HepG2 (cell line): Measurements from ENCODE around the gene GSK3A. TPM values are rescaled to one million over a fixed set of nuclear protein-coding genes. Genes with fewer than 3 reads are reported as not detected.

ENCODE experiments used
- JARID2 ChIP-seq: sonication (generic); formaldehyde crosslinking; IDR thresholded peaks from 2 replicates; pipeline ENCODE4 v1.8.1; 2023; ENCODE audit warnings: missing genetic modification reagents, inconsistent platforms; ENCODE audit not compliant: insufficient replicate concordance
- KLF16 ChIP-seq, 2 experiments: sonication (generic) in 1 of 2; formaldehyde crosslinking in 1 of 2; IDR thresholded peaks; 2 replicates each; pipeline versions ENCODE4 v1.6.1 to v1.8.0; 2016 to 2023; ENCODE audit warnings: missing genetic modification reagents in 2 of 2, missing compliant biosample characterization in 1 of 2
- MEIS2 ChIP-seq: sonication (generic); formaldehyde crosslinking; IDR thresholded peaks from 2 replicates; pipeline ENCODE4 v1.9.0; 2021; ENCODE audit warnings: mild to moderate bottlenecking, missing genetic modification reagents
- PITX1 ChIP-seq: sonication (generic); formaldehyde crosslinking; IDR thresholded peaks from 2 replicates; pipeline ENCODE4 v1.5.1; 2020; ENCODE audit warnings: mild to moderate bottlenecking, missing genetic modification reagents
- PPARG ChIP-seq: conservative IDR thresholded peaks from 2 replicates; pipeline ENCODE4 v1.6.1; 2016; ENCODE audit warnings: missing biosample characterization, missing genetic modification reagents
- SALL2 ChIP-seq: sonication (generic); formaldehyde crosslinking; IDR thresholded peaks from 2 replicates; pipeline ENCODE4 v1.8.1; 2023; ENCODE audit warnings: mild to moderate bottlenecking, missing genetic modification reagents, inconsistent platforms
- SNAI1 ChIP-seq: sonication (generic); formaldehyde crosslinking; IDR thresholded peaks from 2 replicates; pipeline ENCODE4 v1.5.0; 2020; ENCODE audit warnings: mild to moderate bottlenecking, missing genetic modification reagents, borderline replicate concordance
- TFDP1 ChIP-seq: IDR thresholded peaks from 2 replicates; pipeline ENCODE4 v1.6.1; 2016; ENCODE audit warnings: missing compliant biosample characterization, missing genetic modification reagents, borderline replicate concordance
- YEATS2 ChIP-seq: sonication (generic); formaldehyde crosslinking; IDR thresholded peaks from 2 replicates; pipeline ENCODE4 v1.4.0; 2020; ENCODE audit warnings: missing genetic modification reagents, borderline replicate concordance
- YEATS4 ChIP-seq: sonication (generic); formaldehyde crosslinking; IDR thresholded peaks from 2 replicates; pipeline ENCODE4 v1.4.0; 2020; ENCODE audit warnings: missing genetic modification reagents, borderline replicate concordance
- ZNF263 ChIP-seq: sonication (generic); formaldehyde crosslinking; IDR thresholded peaks from 2 replicates; pipeline ENCODE4 v1.4.0; 2020; ENCODE audit warnings: missing genetic modification reagents
- ZNF430 ChIP-seq: sonication (generic); formaldehyde crosslinking; IDR thresholded peaks from 2 replicates; pipeline ENCODE4 v1.9.0; 2021; ENCODE audit warnings: mild to moderate bottlenecking, missing genetic modification reagents
- ZNF484 ChIP-seq: sonication (generic); formaldehyde crosslinking; IDR thresholded peaks from 2 replicates; pipeline ENCODE4 v1.5.1; 2020; ENCODE audit warnings: mild to moderate bottlenecking, low read depth, missing genetic modification reagents, borderline replicate concordance
- ZNF589 ChIP-seq: sonication (generic); formaldehyde crosslinking; conservative IDR thresholded peaks from 2 replicates; pipeline ENCODE4 v1.8.0; 2022; ENCODE audit warnings: mild to moderate bottlenecking, moderate library complexity, missing genetic modification reagents
- ZNF607 ChIP-seq: sonication (generic); formaldehyde crosslinking; IDR thresholded peaks from 2 replicates; pipeline ENCODE4 v1.5.1; 2020; ENCODE audit warnings: missing genetic modification reagents, mild to moderate bottlenecking, borderline replicate concordance
- ZNF781 ChIP-seq: sonication (generic); formaldehyde crosslinking; IDR thresholded peaks from 2 replicates; pipeline ENCODE4 v1.5.1; 2020; ENCODE audit warnings: borderline replicate concordance, mild to moderate bottlenecking, missing genetic modification reagents; ENCODE audit errors: not compliant biosample characterization
- ZSCAN31 ChIP-seq: sonication (generic); formaldehyde crosslinking; IDR thresholded peaks from 2 replicates; pipeline ENCODE4 v1.5.0; 2020; ENCODE audit warnings: low read depth, mild to moderate bottlenecking, missing genetic modification reagents
- ZZZ3 ChIP-seq: sonication (generic); formaldehyde crosslinking; IDR thresholded peaks from 2 replicates; pipeline ENCODE4 v1.4.0; 2020; ENCODE audit warnings: missing genetic modification reagents, mild to moderate bottlenecking, borderline replicate concordance
- polyA plus RNA-seq, 8 experiments: library from polyadenylated mRNA; depleted of rRNA in 3 of 8; stranded (reverse) in 7 of 8; unstranded in 1 of 8; fragments of >200 nt; fragmentation: Illumina TruSeq in 4 of 8; extraction: Trizol in 4 of 8; gene quantifications; 2 replicates each; pipeline versions ENCODE4 v1.2.1 to v1.2.3, GENCODE V29; 2011 to 2016; ENCODE audit warnings: low read depth in 4 of 8, missing spikeins in 1 of 8, mixed read lengths in 1 of 8; ENCODE audit not compliant: insufficient read depth in 1 of 8
- total RNA-seq, 5 experiments: library from RNA; depleted of rRNA; stranded (reverse); fragments of >200 nt; fragmentation: Illumina TruSeq; extraction: Trizol; gene quantifications; 2 replicates each; pipeline ENCODE4 v1.2.3, GENCODE V29; 2016; ENCODE audit warnings: low read depth in 1 of 5
- TF ChIP-seq, protein P1 (sequence below): sonication (generic); formaldehyde crosslinking; IDR thresholded peaks from 2 replicates; pipeline ENCODE4 v1.9.0; 2021; ENCODE audit warnings: missing genetic modification reagents, mild to moderate bottlenecking, borderline replicate concordance
- TF ChIP-seq, protein P2 (sequence below): sonication (generic); formaldehyde crosslinking; IDR thresholded peaks from 2 replicates; pipeline ENCODE4 v1.4.0; 2020; ENCODE audit warnings: missing genetic modification reagents

Gene GSK3A
- total and polyA plus RNA-seq, 2 of the 13 experiments (the other 11 are each of a cell fraction or from before 2014, with no cell fraction given), result 16.9 to 52.5 TPM

DNA sequence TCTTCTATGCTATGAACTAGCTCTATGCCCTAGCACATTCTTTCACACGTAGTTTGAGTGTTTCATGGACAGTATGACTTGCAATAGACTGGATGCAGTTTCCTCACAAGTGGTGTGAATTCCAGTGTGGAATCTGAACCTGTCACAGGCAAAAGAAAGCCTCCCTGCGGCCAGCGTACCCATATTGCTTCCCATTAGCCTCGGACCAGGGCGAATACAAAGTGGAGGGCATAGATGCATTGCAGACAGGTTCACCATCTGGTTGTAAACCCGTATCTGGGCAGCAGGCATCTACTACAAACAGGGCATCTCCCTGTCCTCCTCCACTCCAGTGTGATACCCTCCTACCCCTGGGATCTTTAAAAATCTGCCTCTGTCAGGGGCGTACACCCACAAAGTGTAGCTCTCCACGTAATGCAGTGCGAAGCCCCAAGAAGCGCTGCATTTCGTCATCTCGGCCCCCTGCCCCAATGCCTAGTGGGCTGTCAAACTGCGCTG is 25.3 kb upstream of the GSK3A start (continued):
- no peak for TF ChIP-seq ZNF484
- no peak for TF ChIP-seq ZNF430 (CRISPR knock-in tag)
- TF ChIP-seq PITX1, result peak; percentile 61; the same call in 1 of the 2 replicates
- TF ChIP-seq ZNF263, result no peak
- TF ChIP-seq ZNF589 (CRISPR knock-in tag), result no peak
- TF ChIP-seq SALL2 (CRISPR knock-in tag), result no peak
- peak; percentile 13; the same call in 1 of the 2 replicates for TF ChIP-seq YEATS2
- no peak for TF ChIP-seq ZZZ3
- TF ChIP-seq PPARG (CRISPR knock-in tag), result no peak
- no peak for TF ChIP-seq ZNF607
- no peak for TF ChIP-seq SNAI1 (CRISPR knock-in tag)
- TF ChIP-seq, protein P1, sequence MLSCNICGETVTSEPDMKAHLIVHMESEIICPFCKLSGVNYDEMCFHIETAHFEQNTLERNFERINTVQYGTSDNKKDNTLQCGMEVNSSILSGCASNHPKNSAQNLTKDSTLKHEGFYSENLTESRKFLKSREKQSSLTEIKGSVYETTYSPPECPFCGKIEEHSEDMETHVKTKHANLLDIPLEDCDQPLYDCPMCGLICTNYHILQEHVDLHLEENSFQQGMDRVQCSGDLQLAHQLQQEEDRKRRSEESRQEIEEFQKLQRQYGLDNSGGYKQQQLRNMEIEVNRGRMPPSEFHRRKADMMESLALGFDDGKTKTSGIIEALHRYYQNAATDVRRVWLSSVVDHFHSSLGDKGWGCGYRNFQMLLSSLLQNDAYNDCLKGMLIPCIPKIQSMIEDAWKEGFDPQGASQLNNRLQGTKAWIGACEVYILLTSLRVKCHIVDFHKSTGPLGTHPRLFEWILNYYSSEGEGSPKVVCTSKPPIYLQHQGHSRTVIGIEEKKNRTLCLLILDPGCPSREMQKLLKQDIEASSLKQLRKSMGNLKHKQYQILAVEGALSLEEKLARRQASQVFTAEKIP (CRISPR knock-in tag), result no peak
- no peak for TF ChIP-seq KLF16 (CRISPR knock-in tag; IDR thresholded peaks at IDR 0.05)
- TF ChIP-seq TFDP1 (CRISPR knock-in tag), result no peak
- TF ChIP-seq ZSCAN31 (CRISPR knock-in tag), result no peak
- TF ChIP-seq, protein P2, sequence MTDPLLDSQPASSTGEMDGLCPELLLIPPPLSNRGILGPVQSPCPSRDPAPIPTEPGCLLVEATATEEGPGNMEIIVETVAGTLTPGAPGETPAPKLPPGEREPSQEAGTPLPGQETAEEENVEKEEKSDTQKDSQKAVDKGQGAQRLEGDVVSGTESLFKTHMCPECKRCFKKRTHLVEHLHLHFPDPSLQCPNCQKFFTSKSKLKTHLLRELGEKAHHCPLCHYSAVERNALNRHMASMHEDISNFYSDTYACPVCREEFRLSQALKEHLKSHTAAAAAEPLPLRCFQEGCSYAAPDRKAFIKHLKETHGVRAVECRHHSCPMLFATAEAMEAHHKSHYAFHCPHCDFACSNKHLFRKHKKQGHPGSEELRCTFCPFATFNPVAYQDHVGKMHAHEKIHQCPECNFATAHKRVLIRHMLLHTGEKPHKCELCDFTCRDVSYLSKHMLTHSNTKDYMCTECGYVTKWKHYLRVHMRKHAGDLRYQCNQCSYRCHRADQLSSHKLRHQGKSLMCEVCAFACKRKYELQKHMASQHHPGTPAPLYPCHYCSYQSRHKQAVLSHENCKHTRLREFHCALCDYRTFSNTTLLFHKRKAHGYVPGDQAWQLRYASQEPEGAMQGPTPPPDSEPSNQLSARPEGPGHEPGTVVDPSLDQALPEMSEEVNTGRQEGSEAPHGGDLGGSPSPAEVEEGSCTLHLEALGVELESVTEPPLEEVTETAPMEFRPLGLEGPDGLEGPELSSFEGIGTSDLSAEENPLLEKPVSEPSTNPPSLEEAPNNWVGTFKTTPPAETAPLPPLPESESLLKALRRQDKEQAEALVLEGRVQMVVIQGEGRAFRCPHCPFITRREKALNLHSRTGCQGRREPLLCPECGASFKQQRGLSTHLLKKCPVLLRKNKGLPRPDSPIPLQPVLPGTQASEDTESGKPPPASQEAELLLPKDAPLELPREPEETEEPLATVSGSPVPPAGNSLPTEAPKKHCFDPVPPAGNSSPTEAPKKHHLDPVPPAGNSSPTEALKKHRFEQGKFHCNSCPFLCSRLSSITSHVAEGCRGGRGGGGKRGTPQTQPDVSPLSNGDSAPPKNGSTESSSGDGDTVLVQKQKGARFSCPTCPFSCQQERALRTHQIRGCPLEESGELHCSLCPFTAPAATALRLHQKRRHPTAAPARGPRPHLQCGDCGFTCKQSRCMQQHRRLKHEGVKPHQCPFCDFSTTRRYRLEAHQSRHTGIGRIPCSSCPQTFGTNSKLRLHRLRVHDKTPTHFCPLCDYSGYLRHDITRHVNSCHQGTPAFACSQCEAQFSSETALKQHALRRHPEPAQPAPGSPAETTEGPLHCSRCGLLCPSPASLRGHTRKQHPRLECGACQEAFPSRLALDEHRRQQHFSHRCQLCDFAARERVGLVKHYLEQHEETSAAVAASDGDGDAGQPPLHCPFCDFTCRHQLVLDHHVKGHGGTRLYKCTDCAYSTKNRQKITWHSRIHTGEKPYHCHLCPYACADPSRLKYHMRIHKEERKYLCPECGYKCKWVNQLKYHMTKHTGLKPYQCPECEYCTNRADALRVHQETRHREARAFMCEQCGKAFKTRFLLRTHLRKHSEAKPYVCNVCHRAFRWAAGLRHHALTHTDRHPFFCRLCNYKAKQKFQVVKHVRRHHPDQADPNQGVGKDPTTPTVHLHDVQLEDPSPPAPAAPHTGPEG (CRISPR knock-in tag), result no peak
- no peak for TF ChIP-seq YEATS4 (CRISPR knock-in tag)
- TF ChIP-seq MEIS2 (CRISPR knock-in tag), result no peak
- no peak for TF ChIP-seq JARID2 (CRISPR knock-in tag)
- TF ChIP-seq ZNF781, result peak; percentile 90
